Epithelial cell of esophagus (primary cell): ENCODE measurements around the gene AHDC1.

Experiments used
- DNase-seq: peaks from one replicate; pipeline ENCODE4 v3.0.0; 2010; ENCODE audit warnings: low read depth
- H3K4me3 ChIP-seq: 2 replicates; pipeline ENCODE4 v1.5.1; 2011; ENCODE audit warnings: mild to moderate bottlenecking, low read length, control low read depth
- CTCF ChIP-seq: IDR thresholded peaks from 2 replicates; pipeline ENCODE4 v1.5.1; 2011; ENCODE audit warnings: low read depth, mild to moderate bottlenecking, low read length, control low read depth, inconsistent platforms; ENCODE audit not compliant: insufficient read depth; ENCODE audit errors: missing control alignments

Gene AHDC1

GRCh38 chr1:27570356-27570755 is 33.6 kb downstream of the AHDC1 start:
- H3K4me3 ChIP-seq: no peak overlapping the region
- no peak for TF ChIP-seq CTCF
- DNase-seq: no peak

- H3K4me3 ChIP-seq: no peak overlapping the region
- TF ChIP-seq CTCF: no peak
- no peak for DNase-seq
These were observed 34.2 kb downstream of the AHDC1 start for GRCh38 chr1:27569506-27570291.

GRCh38 chr1:27569088-27569460 is 34.9 kb downstream of the AHDC1 start:
- no peak overlapping the region for H3K4me3 ChIP-seq

GRCh38 chr1:27568300-27569087 is 35.5 kb downstream of the AHDC1 start:
- peak; percentile 21 for TF ChIP-seq CTCF
- peak; percentile 98 for DNase-seq
- H3K4me3 ChIP-seq: peak overlapping the region; percentile 26

More at GRCh38 chr1:27569088-27569460, 34.9 kb downstream of the AHDC1 start:
- DNase-seq: peak; percentile 35
- TF ChIP-seq CTCF: no peak

- TF ChIP-seq CTCF: no peak
- peak overlapping the region; percentile 26 for H3K4me3 ChIP-seq
- DNase-seq: no peak
These were observed 36.0 kb downstream of the AHDC1 start for GRCh38 chr1:27567971-27568299.

- no peak for DNase-seq
- no peak for TF ChIP-seq CTCF
- H3K4me3 ChIP-seq: no peak overlapping the region
These were observed 36.8 kb downstream of the AHDC1 start for GRCh38 chr1:27567146-27567526.
